Trophoblast cell (in vitro differentiated cells and primary cell): ENCODE results near the gene SELPLG.

Experiments
- DNase-seq, 2 donors: peaks; one replicate each; pipeline ENCODE4 v3.0.0-alpha.2; 2016
- H2AFZ ChIP-seq: 2 replicates; pipeline ENCODE4 v1.6.1; 2013; ENCODE audit warnings: low read length, moderate library complexity, mild to moderate bottlenecking; ENCODE audit not compliant: insufficient read depth, poor library complexity
- H2AK5ac ChIP-seq: 2 replicates; pipeline ENCODE4 v1.6.1; 2013; ENCODE audit warnings: mild to moderate bottlenecking, low read length
- H2BK120ac ChIP-seq: 2 replicates; pipeline ENCODE4 v1.6.1; 2013; ENCODE audit warnings: low read length, mild to moderate bottlenecking, moderate library complexity; ENCODE audit not compliant: insufficient read depth, poor library complexity
- H2BK12ac ChIP-seq: 2 replicates; pipeline ENCODE4 v1.6.1; 2013; ENCODE audit warnings: mild to moderate bottlenecking, low read length, moderate library complexity
- H2BK5ac ChIP-seq: 2 replicates; pipeline ENCODE4 v1.6.1; 2013; ENCODE audit warnings: low read length, low read depth, moderate library complexity, mild to moderate bottlenecking; ENCODE audit not compliant: poor library complexity
- H3K14ac ChIP-seq: 2 replicates; pipeline ENCODE4 v1.6.1; 2013; ENCODE audit warnings: mild to moderate bottlenecking, low read length
- H3K18ac ChIP-seq: 2 replicates; pipeline ENCODE4 v1.6.1; 2013; ENCODE audit warnings: mild to moderate bottlenecking, low read length
- H3K23ac ChIP-seq: 2 replicates; pipeline ENCODE4 v1.6.1; 2013; ENCODE audit warnings: low read length
- H3K27ac ChIP-seq: 2 replicates; pipeline ENCODE4 v1.5.1; 2013; ENCODE audit warnings: low read depth, mild to moderate bottlenecking, inconsistent platforms, low read length, moderate library complexity
- H3K27me3 ChIP-seq: 2 replicates; pipeline ENCODE4 v1.6.1; 2013; ENCODE audit warnings: inconsistent platforms, mild to moderate bottlenecking, low read length, moderate library complexity; ENCODE audit not compliant: insufficient read depth
- H3K36me3 ChIP-seq, 2 experiments: 1 replicate in 1 of 2; 2 replicates in 1 of 2; pipeline ENCODE4 v1.6.1; 2013; ENCODE audit warnings: low read length in 2 of 2, mild to moderate bottlenecking in 2 of 2, moderate library complexity in 1 of 2; ENCODE audit not compliant: insufficient read depth in 2 of 2, control insufficient read depth in 1 of 2
- H3K4ac ChIP-seq: 2 replicates; pipeline ENCODE4 v1.6.1; 2013; ENCODE audit warnings: low read depth, mild to moderate bottlenecking, low read length, moderate library complexity
- H3K4me1 ChIP-seq, 2 experiments: 1 replicate in 1 of 2; 2 replicates in 1 of 2; pipeline ENCODE4 v1.6.1; 2013; ENCODE audit warnings: low read length in 2 of 2, mild to moderate bottlenecking in 2 of 2, moderate library complexity in 1 of 2; ENCODE audit not compliant: insufficient read depth in 2 of 2, control insufficient read depth in 1 of 2
- H3K4me2 ChIP-seq: 2 replicates; pipeline ENCODE4 v1.6.1; 2013; ENCODE audit warnings: inconsistent platforms, mild to moderate bottlenecking, low read length, moderate library complexity
- H3K4me3 ChIP-seq: 2 replicates; pipeline ENCODE4 v1.5.1; 2013; ENCODE audit warnings: mild to moderate bottlenecking, low read depth, low read length, inconsistent platforms
- H3K79me1 ChIP-seq: one replicate; pipeline ENCODE4 v1.6.1; 2013; ENCODE audit warnings: low read length
- H3K79me2 ChIP-seq: 2 replicates; pipeline ENCODE4 v1.6.1; 2013; ENCODE audit warnings: low read length, mild to moderate bottlenecking; ENCODE audit not compliant: control insufficient read depth, insufficient read depth, poor library complexity
- H3K9ac ChIP-seq: 2 replicates; pipeline ENCODE4 v1.6.1; 2013; ENCODE audit warnings: mild to moderate bottlenecking, low read length
- H3K9me3 ChIP-seq: 2 replicates; pipeline ENCODE4 v1.6.1; 2013; ENCODE audit warnings: low read depth, mild to moderate bottlenecking, control low read depth, inconsistent platforms, low read length; ENCODE audit not compliant: insufficient read depth
- H4K12ac ChIP-seq: 2 replicates; pipeline ENCODE4 v1.6.1; 2013; ENCODE audit warnings: low read depth, mild to moderate bottlenecking, low read length, moderate library complexity
- H4K8ac ChIP-seq: 2 replicates; pipeline ENCODE4 v1.6.1; 2013; ENCODE audit warnings: low read depth, mild to moderate bottlenecking, low read length, moderate library complexity
- H4K91ac ChIP-seq: one replicate; pipeline ENCODE4 v1.6.1; 2013; ENCODE audit warnings: low read depth, mild to moderate bottlenecking, low read length, moderate library complexity
- WGBS: extraction: QIAGEN DNeasy Blood & Tissue Kit; methylation state at CpG from one replicate; pipeline ENCODE4 v1.1.7; 2013; ENCODE audit warnings: missing lambda C conversion rate; ENCODE audit not compliant: insufficient read length, insufficient coverage; ENCODE audit errors: extremely low coverage; 5-methylcytosine and 5-hydroxymethylcytosine counted together

Gene SELPLG

DNA sequence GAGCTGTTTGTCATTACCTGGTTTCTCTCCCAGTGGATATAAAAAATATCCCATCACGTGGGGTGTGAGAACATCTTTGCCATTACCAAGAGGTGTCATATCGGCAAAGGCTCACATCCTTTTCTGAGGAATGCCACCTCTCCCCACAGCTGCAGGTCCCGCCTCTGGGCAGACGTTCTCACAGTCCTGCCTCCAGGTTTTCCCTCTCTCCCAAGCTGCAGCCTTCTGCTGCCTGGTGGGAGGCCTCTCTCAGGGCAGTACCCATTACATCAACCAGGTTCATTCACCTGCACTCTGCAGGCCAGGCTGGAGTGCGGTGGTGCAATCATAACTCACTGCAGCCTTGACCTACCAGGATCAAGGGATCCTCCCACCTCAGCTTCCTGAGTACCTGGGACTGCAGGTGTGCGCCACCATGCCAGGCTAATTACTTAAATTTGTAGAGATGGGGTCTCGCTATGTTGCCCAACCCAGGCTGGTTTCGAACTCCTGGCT is 20.9 kb downstream of the SELPLG start:
- Histone ChIP-seq H4K8ac (peak overlapping the region; percentile 24), H3K79me2 (peaks cover 4% of the 10 kb centered on the region), H3K9me3 (no peaks in the 10 kb centered on the region), H3K9ac (no peak overlapping the region), H3K4me1 (peaks cover 16 to 29% of the 10 kb centered on the region in 2 experiments), H4K12ac (no peak overlapping the region), H2BK120ac (peak overlapping the region; percentile 82), H2BK5ac (no peak overlapping the region), H3K18ac (no peak overlapping the region), H3K27me3 (no peaks in the 10 kb centered on the region), H3K27ac (no peak overlapping the region), H2AK5ac (peak overlapping the region; percentile 9), H3K36me3 (no peaks in the 10 kb centered on the region), H3K4ac (no peak overlapping the region), H3K4me2 (no peak overlapping the region), H2AFZ (no peak overlapping the region), H3K23ac (no peak overlapping the region), H3K4me3 (peak overlapping the region; percentile 3), H4K91ac (peak overlapping the region; percentile 95), H2BK12ac (peak overlapping the region; percentile 24), H3K79me1 (peaks cover 30% of the 10 kb centered on the region), H3K14ac (peak overlapping the region; percentile 4)
- peak; percentile 17 to 33 for DNase-seq
- WGBS: no CpG with 5 or more reads among the region's 8 CpGs

DNA sequence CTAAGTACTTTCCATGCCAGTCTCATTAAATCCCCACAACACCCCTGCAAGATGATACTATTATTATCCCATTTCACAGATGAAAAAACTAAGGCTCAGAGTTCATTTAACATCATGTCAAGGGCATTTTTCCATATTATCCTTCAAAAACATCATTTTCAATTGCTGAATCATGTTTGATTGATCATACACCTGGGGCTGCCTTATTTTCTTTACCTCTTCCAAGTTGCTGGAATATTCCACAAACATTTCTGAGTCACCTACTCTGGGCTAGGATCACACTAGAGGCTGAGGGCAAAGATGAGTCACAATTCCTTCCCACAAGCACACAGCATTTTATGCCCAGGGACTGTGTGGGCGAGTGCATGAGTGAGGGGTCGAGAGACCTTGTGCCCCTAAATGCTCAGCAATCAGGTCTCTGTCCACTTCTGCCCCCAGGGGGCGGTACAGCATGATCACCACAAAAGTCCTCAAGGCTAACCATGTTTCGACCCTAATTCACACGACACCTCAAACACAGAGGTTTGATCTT is 21.7 kb downstream of the SELPLG start:
- Histone ChIP-seq H3K9me3 (no peaks in the 10 kb centered on the region), H2AK5ac (no peak overlapping the region), H3K23ac (no peak overlapping the region), H2BK5ac (peak overlapping the region; percentile 2), H3K79me2 (peaks cover 4% of the 10 kb centered on the region), H3K4me1 (peaks cover 15 to 22% of the 10 kb centered on the region in 2 experiments), H3K27ac (no peak overlapping the region), H4K91ac (peak overlapping the region; percentile 77), H3K27me3 (no peaks in the 10 kb centered on the region), H3K36me3 (no peaks in the 10 kb centered on the region), H3K4me2 (no peak overlapping the region), H3K4ac (peak overlapping the region; percentile 1), H2AFZ (no peak overlapping the region), H3K79me1 (peaks cover 25% of the 10 kb centered on the region), H3K18ac (no peak overlapping the region), H4K8ac (peak overlapping the region; percentile 47), H3K9ac (no peak overlapping the region), H2BK12ac (peak overlapping the region; percentile 19), H4K12ac (no peak overlapping the region), H2BK120ac (peak overlapping the region; percentile 47), H3K14ac (no peak overlapping the region), H3K4me3 (no peak overlapping the region)
- peak; percentile 45 to 59 for DNase-seq
- no CpG with 5 or more reads among the region's 5 CpGs for WGBS

DNA sequence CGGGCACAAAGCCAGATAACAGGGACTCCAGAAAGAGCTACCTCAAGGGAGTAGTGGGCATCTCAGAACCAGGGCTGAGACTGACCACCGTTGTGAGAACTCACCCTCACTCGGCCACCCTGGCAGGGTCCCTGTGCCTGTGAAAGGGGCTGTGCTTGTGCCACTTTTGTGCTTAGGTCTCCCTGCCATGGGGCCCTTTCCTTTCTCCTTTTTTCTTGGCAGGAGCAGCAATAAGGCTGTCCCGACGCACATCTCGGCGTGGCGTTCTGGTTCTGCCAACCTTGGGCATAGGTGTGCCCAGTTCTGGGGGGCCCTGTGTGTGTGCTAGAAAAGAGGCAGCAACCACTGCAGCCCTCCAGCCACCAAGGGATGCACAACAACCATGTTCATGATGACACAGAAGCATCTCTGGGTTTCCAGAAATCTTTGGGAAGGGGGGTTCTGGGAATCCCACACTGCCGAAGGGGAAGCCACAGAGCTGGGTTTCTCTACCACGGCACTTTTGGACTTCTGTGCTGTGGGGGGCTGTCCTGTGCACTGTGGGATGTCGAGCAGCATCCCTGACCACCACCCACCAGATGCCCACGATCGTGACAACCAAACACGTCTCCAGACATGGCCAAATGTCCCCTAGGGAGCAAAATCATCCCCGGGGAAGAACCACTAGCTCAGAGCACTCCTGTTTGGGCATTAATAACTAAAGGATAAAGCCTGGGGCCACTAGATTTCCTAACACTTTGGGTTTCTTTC is 22.7 kb downstream of the SELPLG start:
- Histone ChIP-seq H3K9ac (no peak overlapping the region), H3K4me1 (peaks cover 12 to 20% of the 10 kb centered on the region in 2 experiments), H2AFZ (no peak overlapping the region), H3K4me2 (no peak overlapping the region), H2BK12ac (peak overlapping the region; percentile 85), H3K23ac (no peak overlapping the region), H3K79me1 (peaks cover 18% of the 10 kb centered on the region), H3K27me3 (no peaks in the 10 kb centered on the region), H3K79me2 (peaks cover 4% of the 10 kb centered on the region), H3K14ac (peak overlapping the region; percentile 8), H2AK5ac (peak overlapping the region; percentile 65), H2BK5ac (no peak overlapping the region), H3K18ac (no peak overlapping the region), H3K27ac (no peak overlapping the region), H2BK120ac (peak overlapping the region; percentile 5), H4K12ac (no peak overlapping the region), H3K36me3 (no peaks in the 10 kb centered on the region), H3K9me3 (peaks cover 1% of the 10 kb centered on the region), H4K8ac (peak overlapping the region; percentile 10), H3K4ac (no peak overlapping the region), H4K91ac (peak overlapping the region; percentile 28), H3K4me3 (no peak overlapping the region)
- DNase-seq: no peak
- WGBS: no CpG with 5 or more reads among the region's 15 CpGs

DNA sequence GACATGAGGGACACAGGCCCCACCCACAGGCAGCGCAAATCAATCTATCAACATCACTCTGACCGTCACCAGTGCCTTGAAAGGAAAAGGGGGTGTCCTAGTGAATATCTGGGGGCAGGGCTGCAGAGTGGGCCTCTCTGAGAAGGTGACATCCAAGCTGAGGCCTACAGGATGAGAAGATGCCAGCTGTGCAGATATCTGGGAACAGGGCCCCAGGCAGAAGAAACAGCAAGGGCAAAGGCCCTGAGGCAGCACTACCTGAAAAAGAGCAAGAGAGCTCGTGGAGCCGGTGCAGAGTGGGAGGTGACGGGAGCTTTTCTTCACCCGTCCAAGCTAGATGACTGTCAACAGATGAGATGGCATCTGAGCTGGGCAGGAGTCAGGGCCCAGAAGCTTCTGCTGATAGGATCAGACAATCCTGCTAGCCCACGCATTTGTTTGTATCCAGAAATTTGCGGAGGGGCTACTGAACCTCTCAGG is 23.3 kb downstream of the SELPLG start:
- peak overlapping the region; percentile 10 for H4K8ac ChIP-seq
- no peak for DNase-seq
- no peaks in the 10 kb centered on the region for H3K36me3 ChIP-seq
- no peak overlapping the region for H3K18ac ChIP-seq
- H2BK12ac ChIP-seq: peak overlapping the region; percentile 85
- no peak overlapping the region for H3K9ac ChIP-seq
- no peak overlapping the region for H3K27ac ChIP-seq
- H4K91ac ChIP-seq: peak overlapping the region; percentile 28
- H3K9me3 ChIP-seq: peaks cover 3% of the 10 kb centered on the region
- H3K4ac ChIP-seq: no peak overlapping the region
- no CpG with 5 or more reads among the region's 8 CpGs for WGBS
- H3K23ac ChIP-seq: no peak overlapping the region
- H2AK5ac ChIP-seq: peak overlapping the region; percentile 65
- no peak overlapping the region for H3K14ac ChIP-seq
- peak overlapping the region; percentile 5 for H2BK120ac ChIP-seq
- peaks cover 12 to 25% of the 10 kb centered on the region in 2 experiments for H3K4me1 ChIP-seq
- H3K79me2 ChIP-seq: peaks cover 4% of the 10 kb centered on the region
- no peak overlapping the region for H2AFZ ChIP-seq
- H2BK5ac ChIP-seq: no peak overlapping the region
- no peak overlapping the region for H4K12ac ChIP-seq
- no peak overlapping the region for H3K4me2 ChIP-seq
- H3K27me3 ChIP-seq: no peaks in the 10 kb centered on the region
- H3K4me3 ChIP-seq: no peak overlapping the region
- H3K79me1 ChIP-seq: peaks cover 18% of the 10 kb centered on the region
